AG09319 (cell line): ENCODE results near the gene TP53BP2.
"Not testable (repeated sequence)": the region's sequence is repeated elsewhere in the genome, so short reads cannot be mapped to it uniquely, and the experiment has no call there.

Experiments used
- DNase-seq: peaks from one replicate; pipeline ENCODE4 v3.0.0-alpha.2; 2010; ENCODE audit warnings: low read depth; ENCODE audit errors: extremely low read depth
- TF ChIP-seq, protein P1 (sequence below): IDR thresholded peaks from 2 replicates; pipeline ENCODE4 v1.5.1; 2011; ENCODE audit warnings: low read depth, mild to moderate bottlenecking, inconsistent platforms, low read length, moderate library complexity

The TP53BP2 gene

DNA sequence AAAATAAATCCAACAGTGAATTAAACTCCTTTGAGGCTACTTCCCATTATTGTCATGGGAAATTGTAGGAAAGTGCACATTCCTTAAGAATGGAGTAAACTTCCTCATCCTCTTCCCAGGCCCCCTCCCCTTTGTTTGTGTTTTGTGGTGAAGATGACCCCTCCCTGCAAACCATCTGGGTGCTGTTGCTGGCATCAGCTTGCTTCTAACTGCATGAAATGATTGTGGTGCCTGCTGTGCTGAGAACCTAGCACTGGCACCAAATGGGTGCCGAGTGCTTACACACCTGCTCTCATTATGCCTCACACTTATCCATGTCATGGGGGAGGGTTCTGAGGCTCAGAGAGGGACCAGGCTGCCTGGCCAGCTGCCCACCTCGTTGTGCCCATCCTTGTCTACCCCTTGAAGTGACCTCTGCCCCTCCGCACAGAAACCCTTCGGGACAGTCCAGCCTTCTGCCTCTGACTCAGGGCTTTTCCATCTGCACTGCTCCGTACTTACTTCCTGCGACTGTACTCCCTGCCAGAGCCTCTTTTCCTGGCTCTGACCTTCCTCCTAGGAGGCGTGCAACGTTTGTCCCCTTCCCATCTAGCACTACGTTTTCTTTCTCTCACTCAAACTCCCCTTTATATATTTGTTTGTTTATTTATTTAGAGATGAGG lies 102.8 kb downstream of the TP53BP2 start:
- no peak for DNase-seq
- TF ChIP-seq, protein P1, sequence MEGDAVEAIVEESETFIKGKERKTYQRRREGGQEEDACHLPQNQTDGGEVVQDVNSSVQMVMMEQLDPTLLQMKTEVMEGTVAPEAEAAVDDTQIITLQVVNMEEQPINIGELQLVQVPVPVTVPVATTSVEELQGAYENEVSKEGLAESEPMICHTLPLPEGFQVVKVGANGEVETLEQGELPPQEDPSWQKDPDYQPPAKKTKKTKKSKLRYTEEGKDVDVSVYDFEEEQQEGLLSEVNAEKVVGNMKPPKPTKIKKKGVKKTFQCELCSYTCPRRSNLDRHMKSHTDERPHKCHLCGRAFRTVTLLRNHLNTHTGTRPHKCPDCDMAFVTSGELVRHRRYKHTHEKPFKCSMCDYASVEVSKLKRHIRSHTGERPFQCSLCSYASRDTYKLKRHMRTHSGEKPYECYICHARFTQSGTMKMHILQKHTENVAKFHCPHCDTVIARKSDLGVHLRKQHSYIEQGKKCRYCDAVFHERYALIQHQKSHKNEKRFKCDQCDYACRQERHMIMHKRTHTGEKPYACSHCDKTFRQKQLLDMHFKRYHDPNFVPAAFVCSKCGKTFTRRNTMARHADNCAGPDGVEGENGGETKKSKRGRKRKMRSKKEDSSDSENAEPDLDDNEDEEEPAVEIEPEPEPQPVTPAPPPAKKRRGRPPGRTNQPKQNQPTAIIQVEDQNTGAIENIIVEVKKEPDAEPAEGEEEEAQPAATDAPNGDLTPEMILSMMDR: no peak

DNA sequence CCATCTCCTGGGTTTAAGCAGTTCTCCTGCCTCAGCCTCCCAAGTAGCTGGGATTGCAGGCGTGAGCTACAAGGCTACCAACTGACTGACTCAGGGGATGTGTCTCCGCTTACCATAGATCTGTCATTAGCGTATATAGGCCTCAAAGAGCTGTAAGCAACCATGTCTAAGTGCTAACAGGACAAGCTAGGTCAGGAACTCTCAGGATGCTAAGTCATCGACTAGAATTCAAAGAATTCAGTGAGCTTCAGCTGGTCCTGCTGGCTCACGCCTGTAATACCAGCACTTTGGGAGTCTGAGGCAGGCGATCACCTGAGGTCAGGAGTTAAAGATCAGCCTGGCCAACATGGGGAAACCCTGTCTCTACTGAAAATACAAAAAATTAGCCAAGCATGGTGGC lies 103.9 kb downstream of the TP53BP2 start:
- no peak for DNase-seq

DNA sequence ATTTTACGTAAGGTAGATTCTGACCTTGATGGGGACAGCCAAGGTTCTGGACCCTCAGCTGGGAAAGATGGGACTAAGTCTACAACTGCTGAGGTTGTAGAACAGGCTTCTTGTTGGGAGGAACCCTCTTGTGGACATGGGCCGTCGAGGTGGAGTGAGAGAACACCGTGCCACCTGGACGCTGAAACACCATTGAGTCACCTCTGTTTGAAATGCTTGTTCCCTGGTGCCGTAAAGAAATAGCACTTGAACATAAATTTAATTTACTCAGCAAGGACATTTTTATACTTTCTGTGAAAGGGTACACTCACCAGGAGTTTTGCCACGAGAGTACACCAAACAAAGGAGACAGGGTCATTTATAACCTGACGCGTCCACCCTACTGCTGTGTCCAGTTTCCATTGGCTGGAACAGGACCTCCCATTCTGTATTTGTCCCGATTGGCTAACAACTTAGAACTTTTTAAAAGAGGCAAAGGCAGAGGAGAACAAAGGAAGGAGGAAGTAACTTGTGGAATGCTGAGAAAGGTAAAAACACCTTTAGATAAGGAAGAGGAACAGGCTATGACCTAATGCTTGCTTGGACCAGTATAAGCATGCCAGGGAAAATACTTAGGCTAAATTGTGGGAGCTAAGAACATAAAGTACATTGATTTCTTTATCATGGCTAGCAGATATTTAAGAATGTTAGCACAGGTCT lies 105.6 kb downstream of the TP53BP2 start:
- DNase-seq: not testable (repeated sequence)

More for the DNA sequence above, 103.9 kb downstream of the TP53BP2 start:
- TF ChIP-seq, protein P1: no peak

DNA sequence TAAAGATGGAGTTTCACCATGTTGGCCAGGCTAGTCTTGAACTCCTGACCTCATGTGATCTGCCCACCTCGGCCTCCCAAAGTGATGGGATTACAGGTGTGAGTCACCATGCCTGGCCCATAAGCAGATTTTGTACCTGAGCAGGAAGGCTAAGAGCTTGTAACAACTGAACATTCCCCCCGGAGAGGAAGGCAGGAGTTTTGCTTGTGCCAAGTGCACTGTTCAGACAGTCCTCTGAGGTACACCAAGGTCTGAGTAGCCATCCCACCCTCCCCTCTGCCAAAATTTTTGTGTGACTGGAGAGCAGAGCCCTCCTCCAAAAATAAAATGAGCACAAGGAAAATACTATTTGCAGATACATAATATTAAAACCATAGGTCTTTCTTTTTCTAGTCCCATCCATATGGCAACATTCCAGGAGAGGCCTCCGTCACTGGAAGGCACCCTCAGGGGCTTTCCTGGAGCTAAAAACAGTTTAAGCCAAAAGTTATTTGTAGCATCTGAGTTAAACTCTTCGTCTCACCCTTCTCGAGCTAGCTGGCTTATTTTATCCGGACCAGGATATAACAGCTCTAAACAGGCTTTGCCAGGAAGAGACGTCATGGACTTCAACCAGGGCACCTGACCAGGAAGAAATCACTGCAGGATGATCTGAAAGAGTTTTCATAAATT lies 106.2 kb downstream of the TP53BP2 start:
- DNase-seq: no peak
- TF ChIP-seq, protein P1: no peak

DNA sequence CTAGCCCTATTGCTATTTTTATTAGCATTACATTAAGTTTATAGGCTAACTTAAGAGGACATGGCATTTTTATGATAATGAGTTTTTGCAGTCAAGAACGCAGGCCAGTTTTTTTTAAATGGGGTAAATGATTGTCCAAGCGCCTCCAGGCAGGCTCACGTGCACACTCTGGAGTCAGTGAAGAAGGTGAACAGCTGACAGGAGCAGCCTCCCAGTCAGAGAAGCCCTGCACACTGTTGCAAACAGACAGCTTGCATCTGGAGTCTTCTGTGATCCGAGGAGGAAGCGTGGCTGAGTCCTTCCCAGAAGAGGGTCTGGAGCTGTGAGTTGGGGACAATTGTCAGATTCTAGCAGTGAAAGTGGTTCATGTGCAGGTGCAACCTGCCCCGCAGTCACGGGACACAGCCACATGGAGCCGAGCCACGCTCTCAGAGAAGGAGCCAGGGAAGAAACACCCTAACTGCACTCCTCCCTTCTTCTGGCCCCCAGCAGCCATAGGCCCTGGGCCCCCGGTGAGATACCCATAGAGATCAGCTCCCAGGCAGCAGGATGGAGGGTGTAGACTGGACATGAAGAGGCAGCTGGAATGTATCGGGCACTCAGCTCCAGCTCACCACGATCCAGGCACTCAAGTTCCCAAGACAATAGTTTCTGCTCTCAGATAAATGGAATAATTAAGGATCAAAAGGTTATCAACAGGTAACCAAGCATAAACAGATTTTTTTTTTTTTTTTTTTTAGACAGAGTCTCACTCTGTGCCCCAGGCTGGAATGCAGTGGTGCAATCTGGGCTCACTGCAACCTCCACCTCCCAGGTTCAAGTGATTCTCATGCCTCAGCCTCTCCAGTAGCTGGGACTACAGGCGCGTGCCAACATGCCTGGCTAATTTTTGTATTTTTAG lies 107.0 kb downstream of the TP53BP2 start:
- TF ChIP-seq, protein P1: no peak
- no peak for DNase-seq

DNA sequence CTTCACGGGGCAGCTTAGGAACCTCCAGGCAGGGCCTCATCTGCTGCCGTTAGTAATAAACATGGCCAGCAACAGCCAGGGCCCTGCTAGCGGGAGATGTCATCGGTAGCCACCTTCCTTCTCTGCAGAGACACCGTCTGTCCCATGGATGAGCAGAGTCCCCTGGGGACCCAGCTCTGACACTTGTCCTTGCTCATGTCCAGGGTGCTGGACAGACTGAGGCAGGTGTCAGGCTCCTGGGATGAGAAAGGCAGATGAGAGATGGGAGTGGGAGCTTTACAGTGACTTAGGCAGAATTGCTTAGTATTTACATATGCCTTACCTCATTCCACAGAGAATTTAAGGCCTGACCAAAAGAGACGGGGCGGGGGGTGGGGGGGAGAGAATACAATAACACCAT lies 108.4 kb downstream of the TP53BP2 start:
- no peak for DNase-seq
- TF ChIP-seq, protein P1: no peak

DNA sequence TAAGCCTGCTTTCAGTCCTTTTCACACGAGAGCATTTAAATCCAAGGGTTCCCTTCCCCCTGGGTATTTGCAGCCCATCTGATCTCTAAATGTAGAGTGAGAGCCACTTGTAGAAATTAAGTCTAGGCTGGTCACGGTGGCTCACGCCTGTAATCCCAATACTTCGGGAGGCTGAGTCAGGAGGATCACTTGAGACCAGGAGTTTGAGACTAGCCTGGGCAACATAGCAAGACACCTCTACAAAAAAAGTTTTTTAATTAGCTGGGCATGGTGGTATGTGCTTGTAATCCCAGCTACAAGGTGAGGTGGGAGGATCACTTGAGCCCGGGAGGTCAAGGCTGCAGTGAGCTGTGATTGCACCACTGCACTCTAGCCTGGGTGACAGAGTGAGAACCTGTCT lies 109.1 kb downstream of the TP53BP2 start:
- not testable (repeated sequence) for DNase-seq
